ENCODE results near the gene ZNF407.

ZNF407 gene

GRCh38 chr18:74579496-74580065 lies 18.1 kb upstream of the ZNF407 start:
- in situ Hi-C loops (cut with MboI; ENCODE audit: low sequenced_read_pairs): no loop called here

DNA sequence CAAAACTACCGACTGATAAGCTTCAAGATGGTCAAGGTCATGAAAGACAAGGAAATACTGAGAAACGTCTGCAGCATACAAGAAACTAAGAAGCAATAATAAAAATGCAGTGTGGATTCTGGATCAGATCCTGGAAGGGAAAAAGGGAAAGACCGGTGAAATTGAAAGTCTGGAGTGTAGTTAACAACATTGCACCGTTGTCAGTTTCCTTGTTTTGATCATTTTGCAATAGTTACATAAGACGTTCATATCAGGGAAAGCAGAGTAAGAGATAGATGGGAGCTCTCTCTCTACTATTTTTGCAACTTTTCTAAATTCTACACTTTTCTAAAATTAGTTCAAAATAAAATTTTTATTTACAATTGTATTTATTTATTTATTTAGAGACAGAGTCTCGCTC lies 15.0 kb upstream of the ZNF407 start:
- in situ Hi-C loops (cut with MboI; ENCODE audit: low sequenced_read_pairs): no loop called here

DNA sequence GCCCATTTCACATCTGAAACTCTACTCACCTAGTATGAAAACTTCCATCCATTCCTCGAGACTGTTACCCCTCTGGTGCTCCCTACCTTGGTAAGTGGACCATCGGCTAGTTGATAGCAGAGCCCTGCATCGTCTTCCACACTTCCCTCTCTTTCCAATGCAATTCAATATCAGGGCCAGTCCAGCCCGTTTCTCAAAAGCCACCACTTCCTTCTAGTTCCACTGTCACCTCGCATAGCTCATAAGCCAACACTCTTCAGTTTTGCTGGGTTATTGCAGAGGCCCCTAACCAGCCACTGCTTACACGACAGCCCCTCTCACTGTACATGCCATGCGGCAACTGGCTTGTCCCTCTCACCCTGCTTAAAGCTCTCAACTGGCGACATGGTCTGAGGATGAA lies 10.2 kb upstream of the ZNF407 start:
- in situ Hi-C loops (cut with MboI; ENCODE audit: low sequenced_read_pairs): no loop called here

DNA sequence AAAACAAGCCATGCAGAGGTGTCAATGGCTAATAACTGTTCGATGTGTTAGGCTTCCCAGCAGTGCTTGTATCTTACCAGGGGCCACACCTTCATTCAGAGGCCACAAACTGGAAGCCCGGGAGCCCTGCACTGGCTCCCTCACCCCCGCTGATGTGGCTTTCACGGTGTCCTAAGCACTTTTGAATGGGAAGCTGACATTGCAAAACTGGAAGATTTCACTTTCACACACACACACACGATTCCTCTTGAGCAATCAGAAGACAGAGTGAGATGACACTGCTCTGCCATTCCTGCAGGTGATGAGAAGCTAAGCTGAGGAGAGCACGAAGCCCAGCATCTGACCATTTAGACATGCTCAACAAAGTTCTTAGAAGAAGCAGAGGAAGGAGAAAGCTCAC lies 8.6 kb upstream of the ZNF407 start:
- in situ Hi-C loops (cut with MboI; ENCODE audit: low sequenced_read_pairs): no loop called here

GRCh38 chr18:74589811-74590210 lies 7.9 kb upstream of the ZNF407 start:
- in situ Hi-C loops (cut with MboI; ENCODE audit: low sequenced_read_pairs): no loop called here

DNA sequence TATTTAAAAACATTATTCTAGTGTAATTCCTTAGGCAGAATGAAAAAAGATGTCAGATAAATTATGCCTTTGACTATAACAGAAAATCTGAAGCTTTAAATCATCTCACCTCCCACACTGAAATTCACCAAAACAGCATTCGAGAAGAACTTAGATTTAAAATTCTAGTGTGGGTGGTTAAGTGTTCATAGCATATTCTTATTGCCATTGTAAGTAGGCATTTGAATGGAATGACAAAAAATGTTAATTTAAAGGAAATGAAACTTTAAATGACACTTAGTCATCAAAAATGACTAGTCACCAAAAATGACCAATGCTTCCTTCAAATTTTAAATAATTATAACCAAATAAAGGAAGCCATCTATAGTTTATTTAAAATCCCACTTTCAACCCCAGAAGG lies 7.0 kb upstream of the ZNF407 start:
- in situ Hi-C loops (cut with MboI; ENCODE audit: low sequenced_read_pairs): no loop called here

DNA sequence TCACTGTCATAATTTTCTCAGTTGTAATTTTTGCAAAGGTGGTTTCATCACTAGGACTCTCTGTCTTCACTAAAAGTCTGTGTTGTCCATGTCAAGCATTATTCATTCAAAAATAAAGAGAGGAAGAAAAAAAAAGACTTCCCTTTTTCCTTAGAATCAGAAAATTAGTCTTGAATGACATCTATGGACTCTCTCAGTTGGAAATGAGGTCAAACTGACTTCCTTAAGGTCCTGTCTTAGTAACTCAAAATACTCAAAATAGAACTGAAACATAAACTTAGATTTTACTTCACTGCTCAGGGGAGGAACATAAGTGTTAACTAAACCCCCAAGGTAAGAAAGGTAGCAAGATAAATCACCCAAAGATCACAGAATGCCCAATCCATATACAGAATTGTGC lies 2.2 kb upstream of the ZNF407 start:
- in situ Hi-C loops (cut with MboI; ENCODE audit: low sequenced_read_pairs): no loop called here

DNA sequence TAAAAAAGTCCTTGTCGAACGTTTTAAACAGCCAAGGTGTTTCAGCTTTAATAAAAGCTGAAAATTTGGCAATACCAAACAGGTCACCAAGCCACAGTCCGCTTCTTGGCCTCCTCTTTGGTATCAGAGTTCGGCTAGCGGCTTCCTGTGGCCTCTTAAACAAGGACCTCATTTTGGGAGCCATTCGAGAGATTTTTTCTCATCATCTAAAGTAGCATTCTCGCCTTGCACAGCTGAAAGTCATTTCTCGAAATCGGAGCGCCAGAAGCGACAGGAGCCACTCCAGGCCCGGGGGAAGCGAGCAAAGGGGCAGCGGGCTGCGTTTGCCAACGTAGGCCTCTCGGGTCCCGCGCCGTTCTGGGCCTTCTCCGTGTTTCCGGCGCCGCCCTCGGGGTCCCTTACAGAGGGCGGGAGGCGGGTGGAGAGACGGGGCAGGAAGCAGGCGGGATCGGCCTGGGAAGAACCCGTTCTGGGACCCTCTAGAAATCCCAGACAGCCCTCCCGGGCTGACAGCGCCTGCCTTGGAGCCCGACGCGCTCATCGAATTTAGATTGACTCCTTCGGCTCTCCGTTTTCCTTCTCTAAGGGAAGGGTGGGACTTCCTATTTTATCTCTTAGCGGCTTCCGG lies 522 bp upstream of the ZNF407 start:
- in situ Hi-C loops (cut with MboI; ENCODE audit: low sequenced_read_pairs): no loop called here

DNA sequence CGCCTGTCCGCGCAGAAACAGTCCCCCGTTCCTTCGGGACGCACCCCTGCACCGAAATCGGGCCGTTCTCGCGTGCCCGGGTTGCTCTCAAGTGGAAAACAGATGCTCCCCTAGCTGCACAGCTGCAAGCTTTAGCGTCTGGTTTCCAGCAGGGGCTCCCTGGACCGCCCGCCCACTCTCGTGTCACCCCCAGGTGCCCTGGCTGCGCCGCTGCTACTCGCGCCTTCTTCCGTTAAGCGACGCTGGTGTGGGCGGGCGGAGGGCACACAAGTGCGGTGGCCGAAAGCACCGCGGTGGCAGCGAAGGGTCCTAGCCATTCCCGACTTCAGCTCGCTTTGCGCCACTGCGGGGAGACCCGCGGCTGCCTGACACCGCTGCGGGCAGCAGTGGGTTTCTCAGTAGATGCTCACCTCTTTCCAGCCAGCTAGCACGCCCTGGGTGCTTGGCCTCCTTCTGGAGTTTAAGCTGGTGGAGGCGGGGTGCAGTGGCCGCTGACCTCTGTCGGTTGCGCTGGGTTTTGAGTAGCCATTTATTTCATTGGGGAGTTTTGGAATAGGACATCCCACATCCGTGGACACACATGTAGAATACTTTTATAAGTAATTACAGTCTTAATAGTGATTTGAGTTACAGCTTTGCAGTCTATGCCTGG lies 806 bp downstream of the ZNF407 start:
- in situ Hi-C loops (cut with MboI; ENCODE audit: low sequenced_read_pairs): no loop called here

DNA sequence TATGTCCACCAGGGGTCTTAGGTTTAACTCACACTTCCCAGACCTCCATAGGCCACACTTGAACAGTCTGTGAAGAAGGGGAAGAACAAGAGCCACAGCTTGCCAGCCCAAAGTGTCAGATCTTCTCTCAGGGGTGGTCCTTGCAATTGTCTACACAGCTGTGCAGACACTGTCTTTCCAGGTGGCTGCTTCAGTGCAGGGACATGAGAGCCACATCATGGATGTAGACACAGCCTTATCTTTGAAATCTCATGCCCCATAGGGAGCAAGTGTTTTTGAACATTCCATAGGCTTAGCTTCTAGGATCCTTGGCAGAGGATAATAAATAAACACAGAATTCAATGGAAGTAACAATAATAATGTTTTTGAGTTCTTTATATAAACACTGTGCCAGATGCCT lies 6.7 kb downstream of the ZNF407 start:
- in situ Hi-C loops (cut with MboI; ENCODE audit: low sequenced_read_pairs): no loop called here

- in situ Hi-C loops (cut with MboI; ENCODE audit: low sequenced_read_pairs): no loop called here
These were observed 7.1 kb downstream of the ZNF407 start for GRCh38 chr18:74604774-74605173.

- in situ Hi-C loops (cut with MboI; ENCODE audit: low sequenced_read_pairs): no loop called here
These were observed 11.0 kb downstream of the ZNF407 start for GRCh38 chr18:74608681-74609080.

- in situ Hi-C loops (cut with MboI; ENCODE audit: low sequenced_read_pairs): no loop called here
These were observed 11.9 kb downstream of the ZNF407 start for GRCh38 chr18:74609535-74609934.

- in situ Hi-C loops (cut with MboI; ENCODE audit: low sequenced_read_pairs): no loop called here
These were observed 12.5 kb downstream of the ZNF407 start for GRCh38 chr18:74610051-74610615.

DNA sequence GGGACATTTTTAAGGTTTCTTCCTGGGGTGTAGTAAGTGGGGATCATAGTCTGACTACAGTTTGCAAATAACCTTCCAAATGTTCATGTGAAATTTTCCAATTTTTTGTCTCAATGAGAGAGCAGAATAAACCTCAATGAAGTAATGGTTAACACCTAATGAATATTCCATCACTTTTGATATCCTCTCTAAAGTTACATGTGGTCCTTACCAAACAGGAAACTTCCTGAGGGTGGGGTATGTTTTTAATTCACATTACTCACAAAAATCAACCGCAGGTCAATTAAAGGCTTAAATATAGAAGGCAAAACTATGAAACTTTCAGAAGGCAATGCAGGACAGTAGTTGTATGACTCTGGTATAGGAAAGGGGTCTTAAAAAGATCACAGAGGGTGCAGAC lies 13.2 kb downstream of the ZNF407 start:
- in situ Hi-C loops (cut with MboI; ENCODE audit: low sequenced_read_pairs): no loop called here

- in situ Hi-C loops (cut with MboI; ENCODE audit: low sequenced_read_pairs): no loop called here
These were observed 14.1 kb downstream of the ZNF407 start for GRCh38 chr18:74611765-74612164.

- in situ Hi-C loops (cut with MboI; ENCODE audit: low sequenced_read_pairs): no loop called here
These were observed 15.7 kb downstream of the ZNF407 start for GRCh38 chr18:74613381-74613780.

DNA sequence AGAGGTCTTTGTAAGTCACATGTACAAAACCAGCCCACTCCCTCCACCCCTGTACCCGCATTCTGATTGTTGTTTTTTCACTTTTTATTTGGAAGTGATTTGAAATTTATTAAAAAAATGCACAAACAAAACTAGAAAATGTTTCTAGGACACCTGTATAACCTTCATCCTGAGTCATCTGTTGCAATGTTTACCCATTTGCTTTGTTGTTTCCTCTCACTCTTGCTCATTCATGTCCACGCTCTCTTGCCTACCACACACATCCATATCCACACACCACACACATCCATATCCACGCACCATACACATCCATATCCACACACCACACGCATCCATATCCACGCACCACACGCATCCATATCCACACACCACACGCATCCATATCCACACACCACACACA lies 18.8 kb downstream of the ZNF407 start:
- in situ Hi-C loops (cut with MboI; ENCODE audit: low sequenced_read_pairs): no loop called here

- in situ Hi-C loops (cut with MboI; ENCODE audit: low sequenced_read_pairs): no loop called here
These were observed 19.8 kb downstream of the ZNF407 start for GRCh38 chr18:74617486-74617885.

DNA sequence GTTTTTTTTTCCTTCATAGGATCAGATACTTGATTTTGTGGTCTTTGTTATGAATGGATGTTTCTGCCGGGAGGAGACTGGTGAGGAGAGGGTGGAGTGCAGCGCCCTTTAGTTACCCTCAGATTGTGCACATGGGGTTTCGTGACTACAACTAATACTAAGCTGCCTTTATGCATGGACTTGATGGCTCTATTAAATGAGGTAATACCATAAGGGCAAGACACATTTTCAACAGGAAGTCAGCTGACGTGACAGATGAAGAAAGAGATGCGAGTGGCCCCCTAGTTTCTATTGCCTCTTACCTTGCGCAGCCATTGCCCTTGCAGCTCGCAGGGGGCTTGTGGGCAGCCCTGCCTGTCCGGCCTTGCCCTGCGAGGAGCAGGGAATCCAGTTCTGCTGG lies 24.4 kb downstream of the ZNF407 start:
- in situ Hi-C loops (cut with MboI; ENCODE audit: low sequenced_read_pairs): no loop called here

DNA sequence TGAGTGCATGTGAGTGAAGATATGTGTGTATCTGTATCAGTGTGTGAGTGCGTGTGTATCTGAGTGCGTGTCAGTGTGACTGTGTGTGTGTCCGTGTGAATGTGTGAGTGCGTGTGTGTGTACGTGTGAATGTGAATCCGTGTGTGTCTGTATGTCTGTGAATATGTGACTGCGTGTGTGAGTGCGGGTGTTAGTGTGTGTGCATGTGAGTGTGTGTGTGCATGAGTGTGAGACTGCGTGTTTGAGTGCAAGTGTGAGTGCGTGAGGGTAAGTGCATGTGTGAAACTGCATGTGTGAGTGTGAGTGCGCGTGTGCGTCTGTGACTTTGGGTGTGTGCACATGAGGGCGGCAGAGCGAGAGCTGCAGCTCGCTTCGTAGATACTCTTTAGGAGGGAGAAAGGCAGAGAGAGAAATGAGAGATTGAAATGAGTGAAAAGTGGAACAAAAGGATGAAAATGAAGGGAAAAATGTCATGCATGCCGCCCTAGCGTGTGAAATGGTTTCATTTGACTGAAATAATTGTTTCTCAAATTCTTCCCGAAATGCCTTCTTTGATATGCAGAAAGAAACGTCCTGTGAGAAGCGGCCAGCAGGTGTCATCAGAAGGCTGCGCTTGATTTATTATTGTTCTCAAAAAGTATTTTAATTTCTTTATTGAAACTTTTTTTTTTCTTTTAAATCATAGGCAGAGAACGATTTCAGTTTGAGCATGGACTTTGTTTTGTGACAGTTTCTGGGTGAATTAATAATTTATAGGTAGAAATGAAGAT lies 25.6 kb downstream of the ZNF407 start:
- in situ Hi-C loops (cut with MboI; ENCODE audit: low sequenced_read_pairs): no loop called here

GRCh38 chr18:74624466-74624865 lies 26.8 kb downstream of the ZNF407 start:
- in situ Hi-C loops (cut with MboI; ENCODE audit: low sequenced_read_pairs): no loop called here
